Astrocyte of the spinal cord (primary cell): ENCODE measurements around the gene PTPDC1.

Experiments used
- DNase-seq: peaks from one replicate; pipeline ENCODE4 v3.0.0; 2011; ENCODE audit warnings: low read depth, low spot score
- H3K4me3 ChIP-seq: 2 replicates; pipeline ENCODE4 v1.5.1; 2011; ENCODE audit warnings: low read depth, mild to moderate bottlenecking, low read length, moderate library complexity
- in situ Hi-C: cut with HindIII; loops from 2 replicates; pipeline ENCODE4 v1.10.0; 2017; ENCODE audit warnings: low sequenced_read_pairs
- TF ChIP-seq, protein P1 (sequence below): IDR thresholded peaks from 2 replicates; pipeline ENCODE4 v1.5.1; 2012; ENCODE audit warnings: low read depth, mild to moderate bottlenecking, low read length, inconsistent platforms

PTPDC1 gene, protein sequence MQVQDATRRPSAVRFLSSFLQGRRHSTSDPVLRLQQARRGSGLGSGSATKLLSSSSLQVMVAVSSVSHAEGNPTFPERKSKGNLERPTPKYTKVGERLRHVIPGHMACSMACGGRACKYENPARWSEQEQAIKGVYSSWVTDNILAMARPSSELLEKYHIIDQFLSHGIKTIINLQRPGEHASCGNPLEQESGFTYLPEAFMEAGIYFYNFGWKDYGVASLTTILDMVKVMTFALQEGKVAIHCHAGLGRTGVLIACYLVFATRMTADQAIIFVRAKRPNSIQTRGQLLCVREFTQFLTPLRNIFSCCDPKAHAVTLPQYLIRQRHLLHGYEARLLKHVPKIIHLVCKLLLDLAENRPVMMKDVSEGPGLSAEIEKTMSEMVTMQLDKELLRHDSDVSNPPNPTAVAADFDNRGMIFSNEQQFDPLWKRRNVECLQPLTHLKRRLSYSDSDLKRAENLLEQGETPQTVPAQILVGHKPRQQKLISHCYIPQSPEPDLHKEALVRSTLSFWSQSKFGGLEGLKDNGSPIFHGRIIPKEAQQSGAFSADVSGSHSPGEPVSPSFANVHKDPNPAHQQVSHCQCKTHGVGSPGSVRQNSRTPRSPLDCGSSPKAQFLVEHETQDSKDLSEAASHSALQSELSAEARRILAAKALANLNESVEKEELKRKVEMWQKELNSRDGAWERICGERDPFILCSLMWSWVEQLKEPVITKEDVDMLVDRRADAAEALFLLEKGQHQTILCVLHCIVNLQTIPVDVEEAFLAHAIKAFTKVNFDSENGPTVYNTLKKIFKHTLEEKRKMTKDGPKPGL

DNA sequence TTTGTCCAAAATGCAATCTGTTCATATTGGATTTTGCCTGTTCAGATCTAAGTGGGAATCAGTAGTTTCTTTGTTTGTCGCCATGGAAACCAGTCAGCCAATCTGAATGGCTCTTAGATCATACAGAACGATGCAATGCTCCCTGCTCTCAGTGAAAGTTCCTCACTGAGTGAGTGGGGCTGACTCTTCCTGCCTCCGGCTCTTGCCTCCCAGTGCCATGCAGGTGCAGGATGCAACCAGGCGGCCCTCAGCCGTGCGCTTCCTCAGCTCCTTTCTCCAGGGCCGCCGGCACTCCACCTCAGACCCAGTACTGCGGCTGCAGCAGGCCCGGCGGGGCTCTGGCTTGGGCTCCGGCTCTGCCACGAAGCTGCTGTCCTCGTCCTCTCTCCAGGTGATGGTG is at the start of gene PTPDC1:
PTPDC1 (plus strand) TSS at position 151 of the 400 bp plus-strand sequence; CDS start at position 218, 67 bp downstream.
- peak within 1 kb of the TSS; percentile 39 for H3K4me3 ChIP-seq
- peak; percentile 88 for DNase-seq
- in situ Hi-C loops = no loop called here
- TF ChIP-seq, protein P1, sequence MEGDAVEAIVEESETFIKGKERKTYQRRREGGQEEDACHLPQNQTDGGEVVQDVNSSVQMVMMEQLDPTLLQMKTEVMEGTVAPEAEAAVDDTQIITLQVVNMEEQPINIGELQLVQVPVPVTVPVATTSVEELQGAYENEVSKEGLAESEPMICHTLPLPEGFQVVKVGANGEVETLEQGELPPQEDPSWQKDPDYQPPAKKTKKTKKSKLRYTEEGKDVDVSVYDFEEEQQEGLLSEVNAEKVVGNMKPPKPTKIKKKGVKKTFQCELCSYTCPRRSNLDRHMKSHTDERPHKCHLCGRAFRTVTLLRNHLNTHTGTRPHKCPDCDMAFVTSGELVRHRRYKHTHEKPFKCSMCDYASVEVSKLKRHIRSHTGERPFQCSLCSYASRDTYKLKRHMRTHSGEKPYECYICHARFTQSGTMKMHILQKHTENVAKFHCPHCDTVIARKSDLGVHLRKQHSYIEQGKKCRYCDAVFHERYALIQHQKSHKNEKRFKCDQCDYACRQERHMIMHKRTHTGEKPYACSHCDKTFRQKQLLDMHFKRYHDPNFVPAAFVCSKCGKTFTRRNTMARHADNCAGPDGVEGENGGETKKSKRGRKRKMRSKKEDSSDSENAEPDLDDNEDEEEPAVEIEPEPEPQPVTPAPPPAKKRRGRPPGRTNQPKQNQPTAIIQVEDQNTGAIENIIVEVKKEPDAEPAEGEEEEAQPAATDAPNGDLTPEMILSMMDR = no peak

DNA sequence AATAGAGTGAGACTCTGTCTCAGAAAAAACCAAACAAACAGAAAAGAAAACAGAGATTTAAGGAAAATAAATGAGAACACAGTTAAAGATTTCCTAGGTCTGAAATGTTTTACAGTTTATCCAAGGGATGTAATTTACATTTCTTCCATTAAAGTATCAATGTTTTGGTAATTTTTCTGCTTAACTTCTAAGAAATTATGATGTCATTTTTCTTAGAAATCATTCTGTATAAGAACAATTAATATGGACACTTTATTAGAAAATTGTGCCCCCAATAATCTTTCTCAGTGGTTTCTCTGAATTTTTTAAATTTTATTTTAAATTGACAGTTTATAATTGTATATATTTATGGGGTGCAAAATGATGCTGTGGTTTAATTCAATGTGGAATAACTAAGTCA is 49.8 kb upstream of the PTPDC1 start:
- TF ChIP-seq, protein P1 = no peak
- in situ Hi-C loops = no loop called here
- DNase-seq = no peak
- H3K4me3 ChIP-seq = no peak overlapping the region

DNA sequence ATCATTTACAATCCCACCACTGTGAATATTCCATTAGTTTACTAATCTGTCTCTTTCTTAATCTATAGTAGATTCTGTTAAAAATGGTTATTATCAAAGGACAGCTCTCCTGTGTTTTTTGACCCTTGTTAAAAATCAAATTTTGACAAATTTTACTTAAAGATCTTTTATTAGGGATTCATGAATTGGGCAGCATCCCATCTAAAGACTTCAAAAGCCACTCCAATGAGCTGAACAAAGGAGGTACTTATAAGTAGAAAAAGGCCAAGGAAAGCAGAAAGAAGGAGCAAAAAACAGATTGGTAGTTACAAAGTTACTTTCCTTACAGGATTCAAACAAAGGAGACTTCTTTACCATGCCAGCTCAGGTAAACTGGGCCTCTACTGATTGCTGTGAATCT is 44.5 kb upstream of the PTPDC1 start:
- in situ Hi-C loops = no loop called here
- no peak overlapping the region for H3K4me3 ChIP-seq
- TF ChIP-seq, protein P1 = no peak
- no peak for DNase-seq

DNA sequence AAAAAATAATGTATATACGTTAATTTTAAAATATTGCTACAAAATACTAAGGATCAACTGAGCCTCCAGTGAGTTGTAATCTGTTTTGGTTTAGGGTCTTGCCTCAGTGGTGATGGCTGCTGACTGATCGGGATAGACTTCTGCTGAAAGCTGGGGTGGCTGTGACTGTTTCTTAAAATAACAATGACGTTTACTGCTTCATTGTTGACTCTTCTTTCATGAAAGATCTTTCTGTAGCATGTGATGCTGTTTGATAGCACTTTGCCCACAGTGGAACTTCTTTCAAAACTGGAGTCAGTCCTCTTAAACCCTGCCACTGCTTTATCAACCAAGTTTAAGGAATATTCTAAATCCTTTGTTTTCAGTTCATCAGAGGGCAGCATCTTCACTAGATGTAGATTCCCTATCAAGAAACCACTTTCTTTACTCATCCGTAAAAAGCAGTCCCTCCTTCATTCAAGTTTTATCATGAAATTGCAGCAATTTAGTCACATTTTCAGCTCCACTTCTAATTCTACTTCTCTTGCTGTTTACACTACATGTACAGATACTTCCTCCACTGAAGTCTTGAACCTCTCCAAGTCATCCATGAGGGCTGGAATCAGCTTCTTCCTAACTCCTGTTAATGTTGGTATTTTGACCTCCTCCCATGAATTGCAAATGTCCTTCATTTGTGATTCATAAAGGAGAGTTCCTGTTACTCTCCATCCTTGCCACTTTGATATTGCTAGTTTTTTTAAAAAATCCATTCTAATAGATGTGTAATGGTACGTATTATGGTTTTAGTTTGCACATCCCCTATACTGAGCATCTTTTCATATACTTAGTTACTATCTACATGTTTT is 41.5 kb upstream of the PTPDC1 start:
- H3K4me3 ChIP-seq = no peak overlapping the region
- TF ChIP-seq, protein P1 = no peak
- in situ Hi-C loops = no loop called here
- peak; percentile 28 for DNase-seq

DNA sequence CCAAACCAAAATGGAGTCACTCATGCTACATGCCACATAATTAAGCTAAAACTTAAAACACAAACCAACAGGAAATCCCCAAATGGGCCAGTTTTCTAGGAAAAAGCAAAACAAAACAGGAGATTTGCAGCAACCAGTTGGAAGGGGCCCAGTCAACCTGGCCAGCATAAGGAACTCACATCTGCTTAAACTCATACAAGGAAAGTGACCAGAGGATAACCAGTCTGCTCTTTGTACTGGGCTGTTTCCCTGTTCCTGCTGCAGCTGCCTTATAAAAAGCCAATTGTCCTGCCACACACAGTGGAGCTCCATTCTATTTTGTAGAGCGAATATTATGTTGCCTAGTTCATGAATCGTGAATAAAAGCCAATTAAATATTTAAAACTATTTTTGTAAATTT is 29.5 kb upstream of the PTPDC1 start:
- TF ChIP-seq, protein P1 = no peak
- no peak for DNase-seq

DNA sequence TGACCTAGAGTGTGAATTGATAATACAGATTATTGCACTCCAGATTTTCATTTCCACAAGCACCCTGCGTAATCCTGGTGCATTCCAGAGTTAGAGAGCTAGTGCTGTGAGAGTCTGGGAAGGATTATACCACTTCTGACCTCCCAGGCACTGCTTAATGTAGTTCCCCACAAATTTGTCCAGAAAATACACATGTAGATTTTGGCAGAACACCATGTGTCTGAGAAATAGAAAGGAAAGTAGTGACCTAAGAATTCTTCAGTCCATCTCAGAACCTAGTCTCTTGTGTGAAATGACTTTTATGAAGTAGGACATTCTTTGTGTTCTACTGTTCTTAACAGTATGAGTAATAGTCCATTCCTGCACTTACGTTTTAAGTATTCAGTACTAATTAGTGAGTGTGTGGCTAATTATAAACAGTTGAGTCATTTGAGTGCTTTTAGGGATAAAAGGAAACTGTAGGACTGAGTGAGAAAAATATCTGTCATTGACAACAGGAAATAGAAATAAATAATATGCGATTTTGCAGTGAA is 27.8 kb upstream of the PTPDC1 start:
- in situ Hi-C loops = no loop called here
- H3K4me3 ChIP-seq = no peak overlapping the region
- peak; percentile 90 for DNase-seq
- TF ChIP-seq, protein P1 = no peak

More for the DNA sequence above, 29.5 kb upstream of the PTPDC1 start:
- in situ Hi-C loops = no loop called here
- no peak overlapping the region for H3K4me3 ChIP-seq
